ENCODE data around the gene ZFAND6. TPM values are rescaled to one million over a fixed set of nuclear protein-coding genes. Genes with fewer than 3 reads are reported as not detected.
"Not testable (repeated sequence)": the region's sequence is repeated elsewhere in the genome, so short reads cannot be mapped to it uniquely, and the experiment has no call there.

Gene ZFAND6
- total RNA-seq, 1 donor from 2014 or later: 42.8 TPM

DNA sequence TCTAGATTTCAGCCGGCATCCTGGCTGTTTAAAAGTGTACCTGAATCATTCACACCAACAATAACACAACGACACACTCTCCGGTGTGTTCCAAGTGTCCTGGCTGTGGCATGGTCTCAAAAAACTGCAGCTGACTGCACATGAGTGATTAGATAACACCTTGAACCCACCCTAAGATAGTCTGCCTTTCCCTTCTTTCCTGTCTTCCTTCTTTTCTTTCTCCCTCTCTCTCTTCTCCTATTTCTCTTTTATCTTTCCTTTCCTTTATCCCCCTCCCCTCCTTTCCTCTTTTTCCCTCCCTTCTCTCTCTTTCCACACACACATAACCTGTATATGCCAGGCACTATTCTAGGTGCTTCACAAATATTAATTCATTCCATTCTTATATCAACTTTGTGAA, 92.1 kb downstream of the ZFAND6 start:
- ATAC-seq: no peak

DNA sequence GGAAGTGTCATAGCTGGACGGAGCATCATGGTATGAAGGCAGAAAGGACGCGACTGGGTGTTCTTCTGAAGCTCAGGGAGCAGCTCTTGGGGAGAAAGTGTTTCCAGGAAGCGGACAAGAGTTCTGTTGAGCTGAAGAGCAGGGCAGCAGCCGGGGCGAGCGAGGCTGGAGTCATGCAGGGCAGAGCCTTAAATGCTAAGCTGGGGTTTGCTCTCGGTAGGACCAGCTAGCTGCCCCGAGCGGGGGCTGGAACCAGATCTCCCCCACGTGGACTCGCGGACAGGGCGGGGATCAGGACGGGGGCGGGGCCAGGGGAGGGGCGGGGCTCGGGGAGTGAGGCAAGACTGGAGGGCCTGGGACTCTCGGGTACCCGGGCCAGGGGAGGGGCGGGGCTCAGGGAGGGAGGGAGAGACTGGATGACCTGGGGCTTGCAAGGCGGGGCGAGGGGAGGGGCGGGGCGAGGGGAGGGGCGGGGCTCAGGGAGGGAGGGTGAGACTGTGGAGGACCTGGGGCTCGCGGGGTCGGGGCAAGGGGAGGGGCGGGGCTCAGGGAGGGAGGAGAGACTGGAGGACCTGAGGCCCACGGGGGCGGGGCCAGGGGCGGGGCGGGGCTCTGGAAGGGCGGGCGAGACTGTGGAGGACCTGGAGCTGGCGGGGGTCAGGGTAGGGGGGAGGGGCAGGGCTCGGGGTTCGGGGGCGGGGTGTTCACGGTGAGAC, 92.9 kb downstream of the ZFAND6 start:
- peak; percentile 92 for ATAC-seq

DNA sequence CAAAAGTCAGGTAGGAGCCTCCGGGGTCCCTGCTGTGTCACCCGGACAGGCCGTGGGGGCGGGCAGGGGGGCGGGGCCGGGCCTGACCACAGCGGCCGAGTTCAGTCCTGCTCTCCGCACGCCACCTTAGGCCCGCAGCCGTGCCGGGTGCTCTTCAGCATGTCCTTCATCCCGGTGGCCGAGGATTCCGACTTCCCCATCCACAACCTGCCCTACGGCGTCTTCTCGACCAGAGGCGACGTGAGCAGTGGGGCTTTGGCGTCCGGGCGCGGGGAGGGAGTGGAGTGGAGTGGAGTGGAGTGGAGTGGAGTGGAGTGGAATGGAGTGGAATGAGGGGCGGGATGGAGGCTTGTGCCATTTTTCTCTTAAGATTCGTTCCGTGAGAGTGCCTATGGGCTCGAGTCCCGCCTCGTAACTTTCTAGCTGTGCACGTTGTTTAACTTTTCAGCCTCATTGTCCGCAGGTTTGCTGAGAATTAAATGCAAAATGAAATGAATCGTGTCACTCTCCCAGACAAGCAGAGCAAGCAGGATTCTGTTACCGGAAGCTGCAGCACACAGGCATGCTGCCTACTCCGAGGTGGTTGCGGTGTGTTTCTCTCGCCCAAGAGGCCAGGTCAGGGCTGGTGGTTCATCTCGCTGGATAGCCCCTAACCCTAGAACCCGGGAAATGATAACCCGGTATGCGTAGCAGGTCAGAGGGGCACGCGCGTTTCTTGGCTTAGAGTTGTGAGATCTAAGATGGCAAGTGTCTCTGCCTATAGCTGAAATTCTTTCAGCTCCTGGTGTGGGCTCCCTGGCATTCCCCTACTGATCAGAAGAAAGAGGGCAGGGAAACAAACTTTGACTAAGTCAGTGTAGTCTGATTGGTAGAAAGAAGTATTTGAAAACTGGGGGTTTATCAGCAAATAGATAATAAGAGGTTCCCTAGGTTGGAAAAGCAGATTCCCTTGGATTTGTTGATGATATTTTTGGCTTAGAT, 93.7 kb downstream of the ZFAND6 start, which contains the start of gene FAH:
Gene FAH (plus strand): TSS at position 104 of the 981 bp plus-strand sequence. CDS start 56 bp downstream, at position 160.
- ATAC-seq: peak; percentile 66

DNA sequence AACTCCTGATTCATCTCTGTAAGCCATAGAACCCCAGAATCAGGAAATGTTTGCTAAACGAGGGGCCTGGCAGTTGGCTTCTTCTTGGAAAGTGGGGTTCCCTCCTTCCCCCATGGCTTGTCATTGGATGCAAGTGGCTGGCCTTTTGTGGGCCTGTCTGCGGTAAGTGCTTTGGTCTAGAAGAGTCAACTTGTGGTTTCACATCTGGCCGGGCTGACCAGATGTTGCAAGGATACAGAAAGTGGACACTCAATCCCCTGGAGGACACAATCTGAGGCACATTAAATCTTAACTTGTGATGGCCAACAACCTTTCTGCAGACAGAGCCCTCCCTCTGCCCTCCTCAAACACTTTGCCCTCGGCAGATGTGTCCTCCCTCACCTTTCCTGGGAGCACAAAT, 94.4 kb downstream of the ZFAND6 start:
- ATAC-seq: no peak

DNA sequence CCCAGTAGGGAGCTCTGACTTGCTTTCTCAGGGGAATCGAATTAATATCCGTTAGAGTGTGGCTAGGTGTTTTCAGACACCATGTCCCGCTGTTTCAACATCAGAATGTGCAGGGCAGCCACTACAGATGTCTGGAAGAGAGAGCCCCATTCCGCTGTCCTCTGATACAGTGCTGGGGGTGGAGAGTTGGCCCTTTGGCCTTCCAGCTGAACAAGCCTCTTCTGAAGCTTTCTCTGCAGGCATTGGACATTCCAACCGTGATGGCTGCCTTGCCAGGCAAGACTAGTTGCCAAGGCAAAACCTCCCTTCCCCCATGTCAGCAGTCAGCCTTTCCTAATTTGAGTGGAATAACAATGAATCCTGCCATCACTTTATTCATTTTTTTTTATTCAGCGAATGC, 94.9 kb downstream of the ZFAND6 start:
- no peak for ATAC-seq

DNA sequence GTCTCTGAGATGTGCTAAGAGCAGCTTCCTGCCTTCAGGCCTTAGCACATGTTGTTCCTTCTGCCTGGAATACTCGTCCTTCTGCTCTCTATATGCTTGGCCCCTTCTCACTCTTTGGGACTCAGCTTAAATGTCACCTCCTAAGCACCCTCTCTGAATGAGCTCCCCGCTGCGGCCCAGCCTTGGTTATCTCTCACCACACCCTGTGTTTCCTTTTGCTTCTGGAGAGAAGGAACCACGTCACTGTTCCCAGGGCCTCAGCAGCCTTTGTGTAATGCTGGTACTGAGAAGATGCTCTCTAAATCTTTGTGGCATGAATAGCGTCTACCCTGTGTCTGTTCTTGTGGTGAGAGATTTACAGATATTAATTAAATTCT, 95.5 kb downstream of the ZFAND6 start:
- no peak for ATAC-seq

DNA sequence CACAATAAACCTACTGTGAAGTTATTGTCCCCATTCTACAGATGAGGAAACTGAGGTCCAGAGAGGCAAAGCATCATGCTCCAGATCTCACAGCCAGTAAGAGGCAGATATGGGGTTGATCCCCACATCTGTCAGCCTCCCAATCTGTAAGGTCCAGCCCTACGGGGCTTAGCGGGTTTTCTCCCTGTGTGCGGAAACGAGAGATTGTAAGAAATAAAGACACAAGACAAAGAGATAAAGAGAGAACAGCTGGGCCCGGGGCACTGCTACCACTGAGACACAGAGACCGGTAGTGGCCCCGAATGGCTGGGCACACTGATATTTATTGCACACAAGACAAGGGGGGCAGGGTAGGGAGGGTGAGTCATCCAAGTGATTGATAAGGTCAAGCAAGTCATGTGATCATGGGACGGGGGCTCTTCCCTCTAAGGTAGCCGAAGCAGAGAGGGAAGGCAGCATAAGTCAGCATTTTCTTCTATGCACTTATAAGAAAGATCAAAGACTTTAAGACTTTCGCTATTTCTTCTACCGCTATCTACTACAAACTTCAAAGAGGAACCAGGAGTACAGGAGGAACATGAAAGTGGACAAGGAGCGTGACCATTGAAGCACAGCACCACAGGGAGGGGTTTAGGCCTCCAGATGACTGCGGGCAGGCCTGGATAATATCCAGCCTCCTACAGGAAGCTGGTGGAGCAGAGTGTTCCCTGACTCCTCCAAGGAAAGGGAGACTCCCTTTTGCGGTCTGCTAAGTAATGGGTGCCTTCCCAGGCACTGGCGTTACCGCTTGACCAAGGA, 96.1 kb downstream of the ZFAND6 start:
- not testable (repeated sequence) for ATAC-seq

DNA sequence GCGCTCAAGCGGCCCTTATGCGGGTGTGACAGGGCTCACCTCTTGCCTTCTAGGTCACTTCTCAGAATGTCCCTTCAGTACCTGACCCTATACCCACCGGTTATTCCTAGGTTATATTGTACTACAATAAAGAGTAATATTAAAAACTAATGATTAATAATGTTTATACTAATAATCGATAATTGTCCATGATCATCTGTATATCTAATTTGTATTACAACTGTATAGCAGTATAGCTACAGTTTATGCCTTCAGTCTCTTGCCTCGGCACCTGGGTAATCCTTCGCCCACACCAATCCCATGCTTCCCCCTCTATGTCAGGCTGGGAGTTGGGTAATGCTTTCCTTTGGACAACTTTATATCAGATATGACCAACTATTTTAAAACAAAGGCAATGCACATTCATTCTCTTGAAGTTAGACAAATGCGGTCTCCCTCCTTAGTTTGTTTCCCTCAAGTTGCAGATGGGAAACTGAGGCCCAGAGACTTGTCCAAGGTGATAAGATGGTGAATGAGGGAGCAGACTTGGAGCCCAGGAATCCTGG, 96.8 kb downstream of the ZFAND6 start:
- no peak for ATAC-seq

DNA sequence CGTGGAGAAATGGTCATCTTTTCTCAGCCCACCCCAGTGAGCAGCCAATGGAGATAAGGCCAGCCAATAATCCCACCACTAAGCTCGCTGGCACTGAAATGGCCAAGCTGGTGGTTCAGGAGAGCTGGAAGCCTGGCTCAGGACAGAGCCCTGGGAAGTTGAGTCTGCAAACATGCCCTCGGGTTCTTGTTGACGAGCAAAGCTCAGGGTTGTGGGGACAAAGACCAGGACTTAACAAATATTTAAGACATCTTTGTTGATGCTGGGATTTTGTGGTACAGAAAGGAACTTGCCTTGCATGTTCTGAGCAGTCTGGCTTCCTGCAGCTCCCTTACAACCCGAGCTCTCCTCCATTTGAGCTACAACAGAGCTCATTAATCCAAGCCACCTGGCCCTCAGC, 97.7 kb downstream of the ZFAND6 start:
- no peak for ATAC-seq

DNA sequence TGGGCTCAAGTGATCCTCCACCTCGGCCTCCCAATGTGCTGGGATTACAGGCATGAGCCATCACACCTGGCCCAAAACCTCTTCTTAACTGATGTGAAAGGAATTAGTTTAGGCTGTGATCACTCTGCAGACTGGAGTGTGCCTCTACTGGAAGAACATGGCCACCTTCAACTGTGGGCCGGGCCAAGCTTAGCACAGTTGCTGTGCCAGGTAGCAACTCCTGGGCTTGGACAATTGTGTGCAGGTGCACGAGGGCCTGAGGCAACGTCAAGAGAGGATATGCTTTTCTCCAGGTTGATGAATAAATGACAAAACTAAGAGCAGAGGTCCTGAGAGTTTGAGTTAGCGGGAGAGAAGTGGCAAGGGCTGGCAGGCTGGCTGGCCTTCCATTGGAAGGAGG, 99.8 kb downstream of the ZFAND6 start:
- no peak for ATAC-seq

DNA sequence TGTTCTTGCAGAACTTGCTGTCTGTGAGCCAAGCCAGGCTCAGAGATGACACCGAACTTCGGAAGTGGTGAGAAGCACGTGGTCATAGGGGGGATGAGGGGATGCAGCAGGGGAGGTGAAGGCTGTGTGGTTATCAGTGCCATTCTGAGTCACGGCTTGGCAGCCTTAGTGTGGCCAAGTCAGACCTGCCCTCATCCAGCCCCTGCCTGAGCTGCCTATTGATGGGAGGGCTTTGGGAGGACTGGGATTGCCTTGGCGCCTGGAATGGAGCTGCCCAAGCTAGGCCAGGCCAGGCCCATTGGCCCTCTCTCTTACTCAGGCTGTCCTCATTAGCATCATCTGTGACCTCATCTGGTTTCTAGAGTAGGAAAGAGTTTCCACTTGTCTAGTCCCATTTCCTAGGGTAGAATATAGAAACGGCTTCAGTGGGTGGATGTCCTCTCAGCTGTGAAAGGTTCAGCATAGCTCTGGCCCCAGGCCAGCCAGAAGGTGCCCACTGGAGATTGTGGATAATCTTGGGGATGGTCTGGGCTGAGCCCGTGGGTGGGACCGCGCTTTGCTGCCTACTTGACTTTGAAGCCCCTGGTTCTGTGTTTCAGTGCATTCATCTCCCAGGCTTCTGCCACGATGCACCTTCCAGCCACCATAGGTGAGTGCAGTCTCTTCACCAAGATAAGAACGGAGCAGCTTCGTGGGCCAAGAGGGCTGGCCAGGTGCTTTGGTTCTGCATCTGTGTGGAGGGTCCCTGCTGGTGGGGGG, 100.5 kb downstream of the ZFAND6 start:
- no peak for ATAC-seq

DNA sequence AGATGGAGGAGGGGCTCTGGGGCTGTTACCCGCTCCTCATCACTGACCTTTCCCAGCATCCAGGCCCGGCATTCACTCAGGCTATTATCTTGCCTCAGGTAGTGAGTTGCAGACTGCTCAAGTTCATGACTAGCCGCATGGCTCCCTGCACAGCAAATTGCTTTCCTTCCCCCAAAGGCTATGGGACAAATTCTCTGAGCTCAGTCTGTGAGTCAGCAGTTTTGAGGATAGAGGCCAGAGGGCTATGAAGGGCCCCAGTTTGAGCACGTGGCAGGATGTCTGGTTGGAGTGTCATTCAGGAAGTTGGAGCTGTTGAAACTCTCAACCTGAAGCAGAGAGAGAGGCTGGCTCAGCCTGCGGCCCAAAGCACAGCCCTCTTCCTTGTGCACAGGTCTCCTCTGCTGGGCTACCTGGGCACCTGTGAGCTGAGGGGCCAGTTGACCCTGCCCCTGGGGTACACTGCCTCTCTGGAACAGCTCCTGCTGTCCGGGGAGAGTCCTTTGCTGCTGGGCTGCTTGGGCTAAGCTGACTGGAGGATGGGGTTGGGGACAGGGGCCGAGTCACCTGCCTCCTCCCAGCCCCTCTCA, 101.2 kb downstream of the ZFAND6 start:
- peak; percentile 85 for ATAC-seq

DNA sequence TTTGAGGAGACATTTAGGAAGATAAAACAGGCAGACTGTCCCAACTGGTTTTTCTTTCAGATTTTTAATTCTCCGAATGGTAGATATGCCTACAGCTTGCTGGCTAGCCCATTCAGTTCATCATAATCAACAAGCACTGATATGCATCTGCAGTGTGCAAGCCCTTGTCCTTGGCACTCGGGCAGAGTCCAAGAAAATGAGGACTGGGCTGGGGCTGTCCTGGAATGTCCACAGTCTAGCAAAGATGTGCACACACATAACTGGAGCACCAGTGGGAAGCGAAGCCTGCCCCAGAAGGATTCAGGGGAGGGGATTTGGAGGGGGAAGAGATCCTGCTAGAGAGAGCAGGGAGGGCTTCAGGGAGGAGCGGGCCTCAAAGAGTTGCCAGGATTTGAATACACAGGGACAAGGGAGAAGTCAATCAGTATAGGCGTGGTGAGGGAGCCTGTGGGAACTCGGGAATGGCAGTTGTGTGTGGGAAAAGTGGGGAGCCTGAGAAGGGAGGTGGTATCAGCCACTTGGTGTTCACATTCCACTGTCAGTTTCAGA, 102.1 kb downstream of the ZFAND6 start:
- ATAC-seq: no peak

DNA sequence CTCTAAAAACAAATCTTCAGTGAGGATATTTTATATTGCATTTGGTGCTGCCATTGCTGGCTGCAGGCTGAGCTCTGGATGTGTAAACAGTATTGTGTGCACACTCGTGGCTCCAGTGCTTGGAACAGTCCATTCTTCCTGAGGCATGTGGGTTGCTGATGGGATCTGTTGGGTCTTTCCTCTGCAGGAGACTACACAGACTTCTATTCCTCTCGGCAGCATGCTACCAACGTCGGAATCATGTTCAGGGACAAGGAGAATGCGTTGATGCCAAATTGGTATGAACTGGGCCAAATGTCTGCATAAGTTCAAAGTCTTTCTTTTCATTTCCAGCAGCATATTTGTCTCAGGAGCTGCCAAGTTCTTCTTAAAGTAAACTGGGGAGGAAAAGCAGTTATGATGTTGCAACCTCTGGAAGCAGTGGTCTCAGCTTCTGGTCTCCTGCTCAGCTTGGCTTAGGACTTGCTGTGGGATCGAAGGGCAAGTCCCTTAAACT, 102.6 kb downstream of the ZFAND6 start:
- ATAC-seq: no peak

DNA sequence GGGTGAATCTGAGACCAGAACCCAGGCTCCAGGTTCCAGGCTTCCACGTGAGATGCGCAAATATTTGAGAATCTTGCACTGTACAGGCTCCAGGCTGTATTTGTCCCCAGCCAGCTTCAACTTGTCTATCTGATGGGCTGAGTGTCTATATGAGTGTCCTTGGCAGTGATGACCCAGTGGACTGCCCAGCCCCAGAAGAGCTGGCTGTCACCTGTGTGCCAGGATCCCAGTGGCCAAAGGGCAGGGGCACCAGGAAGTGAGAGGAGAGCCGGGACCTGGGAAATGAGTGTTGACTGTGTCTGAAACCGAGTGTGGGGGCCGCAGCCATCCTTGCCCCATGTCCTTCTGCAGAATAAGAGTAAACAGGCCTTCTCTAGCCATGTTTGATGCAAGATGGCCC, 103.7 kb downstream of the ZFAND6 start:
- ATAC-seq: no peak

DNA sequence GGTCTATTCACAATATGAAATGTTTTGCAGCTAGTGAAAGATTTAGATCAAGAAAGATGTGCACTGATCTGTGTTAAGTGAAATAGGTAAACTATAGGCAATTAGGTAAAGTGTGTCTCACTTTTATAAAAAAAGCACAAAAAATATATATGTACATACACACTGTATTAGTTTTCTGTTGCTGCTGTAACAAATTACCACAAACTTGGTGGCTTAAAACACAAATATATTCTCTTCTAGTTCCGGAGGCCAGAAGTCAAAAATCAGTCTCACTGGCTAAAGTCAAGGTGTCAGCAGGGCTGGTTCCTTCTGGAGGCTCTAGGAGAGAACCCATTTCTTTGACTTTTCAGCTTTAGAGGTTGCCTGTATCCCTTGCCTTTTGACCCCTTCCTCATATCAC, 104.4 kb downstream of the ZFAND6 start:
- no peak for ATAC-seq

DNA sequence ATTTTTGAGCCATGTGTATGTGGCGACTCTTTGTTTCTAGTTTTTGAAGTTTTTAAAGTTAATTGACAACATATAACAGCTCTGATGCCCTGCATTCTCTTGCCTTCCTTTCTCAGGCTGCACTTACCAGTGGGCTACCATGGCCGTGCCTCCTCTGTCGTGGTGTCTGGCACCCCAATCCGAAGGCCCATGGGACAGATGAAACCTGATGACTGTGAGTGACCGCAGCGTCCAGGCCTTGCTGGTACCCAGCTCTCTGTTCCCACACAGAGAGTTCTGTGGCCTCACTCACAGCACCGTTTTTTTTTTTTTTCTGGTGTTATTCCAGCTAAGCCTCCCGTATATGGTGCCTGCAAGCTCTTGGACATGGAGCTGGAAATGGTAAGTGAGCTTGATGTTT, 108.5 kb downstream of the ZFAND6 start:
- no peak for ATAC-seq

DNA sequence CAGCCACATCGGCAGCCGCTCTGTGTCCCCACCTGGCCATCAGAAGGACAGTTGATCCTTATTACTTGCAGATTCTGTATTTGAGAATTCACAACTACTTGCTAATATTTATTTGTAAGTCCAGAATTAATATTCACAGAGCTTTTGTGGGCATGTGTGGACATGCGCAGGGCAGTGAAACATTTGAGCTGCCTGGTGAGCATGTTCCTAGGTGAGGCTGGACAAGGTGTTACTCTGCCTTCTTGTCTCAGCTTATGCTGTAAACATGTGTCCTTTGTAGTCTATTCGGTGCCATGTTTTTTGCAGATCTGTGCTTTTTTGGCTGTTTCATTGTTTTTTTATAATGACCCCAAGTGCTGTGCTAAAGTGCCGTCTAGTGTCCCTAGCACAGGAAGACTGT, 108.9 kb downstream of the ZFAND6 start:
- ATAC-seq: peak; percentile 70

DNA sequence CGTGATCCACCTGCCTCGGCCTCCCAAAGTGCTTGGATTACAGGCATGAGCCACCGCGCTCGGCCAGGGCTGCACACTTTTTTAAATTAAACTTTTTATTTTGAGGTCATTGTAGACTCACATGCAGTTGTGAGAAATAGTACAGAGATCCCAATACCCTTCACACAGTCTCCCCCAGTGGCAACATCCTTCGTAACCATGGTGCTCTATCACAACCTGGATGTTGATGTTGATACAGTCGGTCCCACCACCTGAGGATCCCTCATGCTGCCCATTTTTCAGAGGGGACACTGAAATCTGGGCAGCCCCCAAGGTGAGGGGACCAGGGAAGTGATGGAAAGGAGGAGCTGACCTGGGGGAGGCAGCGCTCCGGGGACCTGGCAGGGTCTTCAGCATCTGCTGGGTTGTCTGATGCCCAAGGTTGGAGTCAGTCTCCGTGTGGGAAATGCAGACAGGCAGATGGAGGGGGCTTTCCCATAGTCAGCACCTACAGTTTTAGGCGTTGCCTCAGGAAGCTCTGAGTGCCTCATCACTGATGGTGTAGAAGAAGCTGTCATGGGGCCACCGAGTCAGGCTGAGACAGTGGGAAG, 110.4 kb downstream of the ZFAND6 start:
- ATAC-seq: no peak

DNA sequence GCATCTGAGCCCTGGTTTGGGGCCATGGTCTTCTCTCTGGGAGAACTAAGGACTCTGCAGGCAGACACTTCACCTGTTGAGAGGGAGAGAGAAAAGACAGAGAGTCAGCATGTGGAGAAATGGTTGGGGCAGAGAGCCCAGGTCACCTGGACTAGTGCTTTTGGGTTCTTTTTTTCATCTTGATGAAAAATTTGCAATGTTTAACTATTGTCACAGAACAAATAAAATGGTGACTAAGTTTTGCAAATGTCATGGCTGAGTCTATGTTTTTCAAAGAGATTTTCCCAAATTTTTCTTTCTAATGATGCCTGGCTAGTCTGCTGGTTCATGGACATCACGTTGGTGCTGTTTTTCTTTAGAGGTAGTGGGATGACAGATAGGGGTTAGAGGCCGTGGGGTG, 111.1 kb downstream of the ZFAND6 start:
- ATAC-seq: no peak

DNA sequence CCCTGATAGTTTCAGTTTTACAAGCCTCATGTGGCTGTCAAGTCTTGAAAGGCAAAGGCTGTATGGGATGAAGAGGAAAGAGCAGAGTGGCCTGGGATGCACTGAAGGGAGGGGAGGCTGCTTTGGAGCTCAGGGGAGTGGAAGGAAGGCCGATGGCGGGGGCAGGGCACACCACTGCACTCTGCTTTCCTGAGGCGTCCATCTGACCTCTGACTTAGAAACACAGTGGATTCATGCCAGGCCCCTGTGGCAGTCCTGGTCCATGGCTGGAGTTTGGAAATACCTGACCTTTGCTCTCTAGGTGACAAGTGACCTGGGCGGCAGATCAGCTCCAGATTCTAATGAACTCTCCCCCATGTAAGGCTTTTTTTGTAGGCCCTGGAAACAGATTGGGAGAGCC, 112.3 kb downstream of the ZFAND6 start:
- no peak for ATAC-seq
